ENCODE data around the gene GSS. TPM values are rescaled to one million over a fixed set of nuclear protein-coding genes. Genes with fewer than 3 reads are reported as not detected.

The GSS gene
- total and polyA plus RNA-seq, 5 experiments from 2014 or later = 29.3 to 42.4 (median 41.0) TPM

DNA sequence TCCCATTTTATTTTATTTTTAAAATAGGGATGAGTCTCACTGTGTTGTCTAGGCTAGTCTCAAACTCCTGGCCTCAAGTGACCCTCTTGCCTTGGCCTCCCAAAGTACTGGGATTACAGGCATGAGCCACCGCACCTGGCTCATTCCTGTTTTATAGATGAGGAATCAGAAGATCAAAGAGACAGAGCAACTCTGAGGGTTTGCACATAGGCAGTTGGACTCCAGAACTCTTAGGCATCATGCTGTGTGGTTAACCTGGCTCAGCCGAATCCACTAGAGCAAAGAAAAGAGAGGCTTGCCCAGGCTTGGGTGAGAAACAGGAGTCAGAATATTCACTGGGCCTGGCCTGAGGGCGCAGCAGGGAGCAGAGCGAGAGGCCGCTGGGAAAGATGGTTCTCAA lies 9.4 kb upstream of the GSS start:
- ATAC-seq (no peak), DNase-seq (no peak)
- H3K36me3 Mint-ChIP-seq = no peaks in the 10 kb centered on the region
- H3K27me3 Mint-ChIP-seq = no peaks in the 10 kb centered on the region
- peaks cover 0 to 6% (median 3%) of the 10 kb centered on the region in 4 donors for H3K4me1 Mint-ChIP-seq
- POLR2A ChIA-PET = no interaction called here
- H3K4me3 Mint-ChIP-seq = no peak overlapping the region
- no peaks in the 10 kb centered on the region for H3K9me3 Mint-ChIP-seq
- peak overlapping the region in 1 of 10 donors; percentile 49 for H3K27ac Mint-ChIP-seq

DNA sequence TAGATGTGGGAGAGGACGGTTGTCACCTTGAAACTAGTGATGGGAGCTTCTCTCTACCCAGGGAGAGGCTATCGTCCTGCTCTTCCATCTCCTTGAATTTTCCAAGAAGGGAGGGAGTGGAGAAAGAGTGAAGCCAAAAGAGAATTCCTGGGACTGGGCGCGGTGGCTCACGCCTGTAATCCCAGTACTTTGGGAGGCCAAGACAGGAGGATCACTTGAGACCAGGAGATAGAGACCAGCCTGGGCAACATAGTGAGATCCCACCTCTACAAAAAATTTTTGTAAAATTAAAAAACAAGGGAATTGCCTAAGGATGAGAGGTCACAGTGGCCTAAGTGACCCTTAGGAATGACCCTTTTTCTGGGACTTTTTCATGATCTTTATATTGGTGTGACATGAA lies 8.9 kb upstream of the GSS start:
- Mint-ChIP-seq H3K27me3 (no peaks in the 10 kb centered on the region), H3K27ac (no peak overlapping the region), H3K36me3 (no peaks in the 10 kb centered on the region), H3K4me3 (no peak overlapping the region), H3K9me3 (no peaks in the 10 kb centered on the region), H3K4me1 (peaks cover 0 to 6% (median 3%) of the 10 kb centered on the region in 4 donors)
- DNase-seq (no peak), ATAC-seq (no peak)
- POLR2A ChIA-PET = no interaction called here

DNA sequence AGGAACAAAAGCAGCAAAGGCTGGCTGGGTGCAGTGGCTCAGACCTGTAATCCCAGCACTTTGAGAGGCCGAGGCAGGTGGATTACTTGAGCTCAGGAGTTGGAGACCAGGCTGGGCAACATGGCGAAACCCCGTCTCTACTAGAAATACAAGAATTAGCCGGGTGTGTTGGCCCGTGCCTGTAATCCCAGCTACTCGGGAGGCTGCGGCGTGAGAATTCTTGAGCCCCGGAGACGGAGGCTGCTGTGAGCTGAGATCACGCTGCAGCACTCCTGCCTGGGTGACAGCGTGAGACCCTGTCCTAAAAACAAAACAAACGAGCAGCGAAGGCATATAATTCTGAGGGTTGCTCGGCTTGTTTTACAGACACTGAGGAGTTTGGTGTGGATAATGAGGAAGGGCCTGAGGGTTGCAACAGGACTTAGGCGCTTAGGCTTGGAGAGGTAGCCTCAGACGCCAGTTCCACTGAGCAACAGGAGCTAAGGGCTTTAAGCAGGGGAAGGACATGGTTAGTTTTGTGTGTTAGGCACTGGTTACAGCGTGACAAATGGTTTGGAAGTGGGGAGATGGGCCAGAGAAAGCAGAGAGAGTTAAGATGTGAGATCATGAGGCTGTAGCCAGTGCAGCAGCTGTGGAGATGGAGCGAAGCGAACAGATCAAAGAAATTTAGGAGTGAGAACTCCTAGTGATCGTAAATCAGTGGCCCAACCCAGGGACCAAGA lies 1.3 kb upstream of the GSS start:
- DNase-seq = no peak
- Mint-ChIP-seq H3K27ac (peak overlapping the region in 7 of 10 donors; percentile 31 to 97 (median 97)), H3K27me3 (no peaks in the 10 kb centered on the region), H3K36me3 (no peaks in the 10 kb centered on the region), H3K4me1 (peaks cover 21 to 43% (median 29%) of the 10 kb centered on the region in 4 donors), H3K9me3 (no peaks in the 10 kb centered on the region), H3K4me3 (peak overlapping the region in 7 of 10 donors; percentile 13 to 100 (median 98))
- ATAC-seq = no peak
- POLR2A ChIA-PET = interaction anchor here (0.7 to 1.6 kb wide), 3 partner anchors 14 to 131 kb away, joined by 4 to 7 read pairs (median 5); partner anchors contain the start of genes GGT7 and NCOA6

DNA sequence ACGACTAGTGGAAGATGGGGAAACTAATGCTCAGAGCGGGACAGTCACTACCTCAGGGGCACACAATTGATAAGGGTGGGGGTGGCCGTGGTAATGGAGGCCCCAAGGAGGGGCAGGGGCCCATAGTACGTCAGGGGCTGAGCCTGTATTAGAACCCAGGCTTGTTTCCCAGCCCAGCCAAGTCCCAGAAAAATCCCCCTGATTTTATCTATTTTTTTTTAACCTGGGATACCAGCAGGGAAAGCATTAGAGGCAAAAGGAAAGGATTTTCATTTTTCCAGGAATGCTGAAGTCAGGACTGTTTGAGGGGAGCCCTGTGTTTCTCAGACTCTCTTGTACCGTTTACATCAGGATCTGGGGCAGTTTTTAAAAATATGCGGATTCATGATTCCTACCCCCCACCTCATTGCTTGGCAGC lies 444 bp upstream of the GSS start:
- H3K4me3 Mint-ChIP-seq = peak overlapping the region; percentile 95 to 100 (median 98)
- peak overlapping the region; percentile 91 to 99 (median 97) for H3K27ac Mint-ChIP-seq
- H3K9me3 Mint-ChIP-seq = no peaks in the 10 kb centered on the region
- POLR2A ChIA-PET = interaction anchor here (0.6 to 1.6 kb wide), 3 partner anchors 82 to 130 kb away, joined by 3 to 7 read pairs (median 4); partner anchors contain the start of genes GGT7 and NCOA6
- peaks cover 20 to 44% (median 28%) of the 10 kb centered on the region in 4 donors for H3K4me1 Mint-ChIP-seq
- DNase-seq (no peak), ATAC-seq (no peak)
- H3K27me3 Mint-ChIP-seq = no peaks in the 10 kb centered on the region
- no peaks in the 10 kb centered on the region for H3K36me3 Mint-ChIP-seq

DNA sequence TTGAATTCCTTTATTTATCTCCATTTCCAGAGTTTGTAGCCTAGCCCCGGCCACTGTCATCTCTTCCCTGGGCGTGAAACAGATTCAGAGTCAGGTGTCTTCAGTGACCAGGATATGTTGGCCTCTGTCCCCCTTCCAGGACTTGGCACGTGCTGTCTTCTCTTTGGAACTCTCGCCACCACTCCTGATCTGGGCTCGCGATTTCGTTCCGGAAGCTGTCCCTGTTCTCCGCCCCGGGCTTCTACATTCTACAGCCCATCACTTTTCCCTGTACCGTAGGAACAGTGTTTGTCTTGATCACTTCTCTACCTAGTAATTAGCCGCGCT lies 739 bp downstream of the GSS start:
- peak overlapping the region; percentile 91 to 99 (median 97) for H3K27ac Mint-ChIP-seq
- no peaks in the 10 kb centered on the region for H3K27me3 Mint-ChIP-seq
- H3K36me3 Mint-ChIP-seq = peaks cover 0 to 6% (median 0%) of the 10 kb centered on the region in 3 donors
- H3K9me3 Mint-ChIP-seq = no peaks in the 10 kb centered on the region
- ATAC-seq (peak; percentile 0 to 1), DNase-seq (peak in 1 of 10 donors; percentile 3)
- POLR2A ChIA-PET = interaction anchor here (0.6 to 0.9 kb wide), 3 partner anchors 13 to 842 kb away, joined by 3 to 4 read pairs (median 3); partner anchors contain the start of genes EIF2S2 and GGT7
- peak overlapping the region; percentile 95 to 100 (median 98) for H3K4me3 Mint-ChIP-seq
- peaks cover 20 to 39% (median 26%) of the 10 kb centered on the region in 4 donors for H3K4me1 Mint-ChIP-seq

DNA sequence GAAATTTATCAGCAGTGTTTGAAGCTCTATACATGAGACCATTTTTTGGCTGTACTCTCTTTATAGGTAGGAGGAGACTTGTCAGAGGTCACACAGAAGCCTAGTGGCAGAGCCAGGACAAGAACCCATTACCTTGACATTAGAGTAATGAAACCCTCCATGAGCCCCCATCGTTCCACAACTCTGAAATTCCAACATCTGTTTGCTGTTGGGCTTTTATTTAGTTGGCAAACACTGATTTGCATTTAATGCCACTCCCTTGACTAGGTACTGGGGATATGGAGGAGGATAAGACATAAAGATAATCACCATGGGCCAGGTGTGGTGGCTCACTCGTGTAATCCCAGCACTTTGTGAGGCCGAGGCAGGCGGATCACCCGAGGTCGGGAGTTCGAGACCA lies 1.6 kb downstream of the GSS start:
- Mint-ChIP-seq H3K27me3 (no peaks in the 10 kb centered on the region), H3K9me3 (no peaks in the 10 kb centered on the region), H3K4me3 (peak overlapping the region in 4 of 10 donors; percentile 15 to 95 (median 36)), H3K27ac (peak overlapping the region in 2 of 10 donors; percentile 13 to 95), H3K4me1 (peaks cover 20 to 39% (median 26%) of the 10 kb centered on the region in 4 donors), H3K36me3 (peaks cover 0 to 15% (median 0%) of the 10 kb centered on the region in 3 donors)
- no peak for ATAC-seq
- POLR2A ChIA-PET = interaction anchor here (0.6 to 0.7 kb wide), 3 partner anchors 82 to 533 kb away, joined by 3 read pairs; no protein-coding TSS in a partner anchor
- no peak for DNase-seq

DNA sequence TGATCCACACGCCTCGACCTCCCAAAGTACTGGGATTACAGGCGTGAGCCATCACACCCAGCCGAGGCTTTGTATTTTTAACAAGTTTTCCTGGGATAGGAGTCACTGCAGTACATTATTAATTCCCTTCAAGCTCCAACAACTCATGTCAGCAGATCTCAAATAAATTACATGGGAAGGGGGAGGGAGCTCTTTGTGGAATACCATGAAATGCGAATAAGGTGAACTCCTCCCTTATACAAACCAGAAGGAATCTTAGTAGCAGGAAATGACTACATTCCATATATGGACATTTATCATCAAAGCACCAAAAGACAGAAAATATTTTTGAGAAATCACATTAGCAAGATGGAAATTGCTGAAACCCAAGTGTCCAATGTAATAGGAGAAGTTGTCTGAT lies 2.9 kb downstream of the GSS start:
- Mint-ChIP-seq H3K36me3 (peaks cover 0 to 20% (median 0%) of the 10 kb centered on the region in 3 donors), H3K4me3 (no peak overlapping the region), H3K27ac (peak overlapping the region in 1 of 10 donors; percentile 24), H3K4me1 (peaks cover 20 to 39% (median 26%) of the 10 kb centered on the region in 4 donors), H3K9me3 (no peaks in the 10 kb centered on the region), H3K27me3 (no peaks in the 10 kb centered on the region)
- DNase-seq = no peak
- ATAC-seq = no peak
- POLR2A ChIA-PET = interaction anchor here (0.9 kb wide), 1 partner anchor 10 kb away, joined by 3 read pairs; no protein-coding TSS in a partner anchor

DNA sequence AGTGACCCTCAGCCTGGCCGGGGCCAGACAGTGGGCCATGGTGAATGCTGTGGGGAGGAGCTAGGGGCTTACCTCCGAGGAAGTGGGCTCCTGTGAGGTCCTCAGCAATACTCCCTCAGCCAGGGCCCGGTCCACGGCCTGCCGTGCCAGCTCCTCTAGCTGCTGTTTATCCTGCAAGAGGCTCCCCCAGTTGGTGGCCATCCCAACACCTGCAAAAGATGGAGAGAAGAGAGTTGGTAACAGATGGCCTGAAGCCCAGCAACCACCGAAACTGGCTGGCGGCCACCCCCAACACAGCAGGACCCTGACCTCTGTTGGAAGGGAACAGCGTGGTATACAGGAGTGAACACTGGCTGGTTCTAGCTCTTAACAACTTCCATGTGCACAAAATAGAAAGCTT lies 4.0 kb downstream of the GSS start:
- no peak for ATAC-seq
- Mint-ChIP-seq H3K4me1 (peaks cover 20 to 39% (median 26%) of the 10 kb centered on the region in 4 donors), H3K27me3 (no peaks in the 10 kb centered on the region), H3K36me3 (peaks cover 0 to 21% (median 0%) of the 10 kb centered on the region in 3 donors), H3K4me3 (no peak overlapping the region), H3K9me3 (no peaks in the 10 kb centered on the region), H3K27ac (no peak overlapping the region)
- POLR2A ChIA-PET = no interaction called here
- no peak for DNase-seq

DNA sequence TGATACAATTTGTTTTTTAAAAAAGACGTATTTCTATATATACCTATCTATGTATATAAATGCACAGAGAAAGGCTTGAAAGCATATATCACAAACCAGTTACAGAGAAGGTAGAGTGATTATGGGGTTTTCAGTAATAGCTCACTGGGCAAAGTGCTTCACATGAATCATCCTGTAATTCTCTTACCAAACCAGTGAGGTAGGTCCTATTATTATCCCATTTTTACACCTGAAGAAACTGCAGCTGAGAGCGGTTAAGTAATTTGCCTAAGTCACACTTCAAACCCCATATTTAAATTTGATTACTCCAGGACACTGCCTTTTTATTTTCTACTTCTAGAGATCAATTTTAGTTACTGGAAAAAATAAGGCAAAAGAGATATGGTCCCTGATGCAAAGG lies 4.4 kb downstream of the GSS start:
- peaks cover 17 to 35% (median 22%) of the 10 kb centered on the region in 4 donors for H3K4me1 Mint-ChIP-seq
- no peaks in the 10 kb centered on the region for H3K27me3 Mint-ChIP-seq

DNA sequence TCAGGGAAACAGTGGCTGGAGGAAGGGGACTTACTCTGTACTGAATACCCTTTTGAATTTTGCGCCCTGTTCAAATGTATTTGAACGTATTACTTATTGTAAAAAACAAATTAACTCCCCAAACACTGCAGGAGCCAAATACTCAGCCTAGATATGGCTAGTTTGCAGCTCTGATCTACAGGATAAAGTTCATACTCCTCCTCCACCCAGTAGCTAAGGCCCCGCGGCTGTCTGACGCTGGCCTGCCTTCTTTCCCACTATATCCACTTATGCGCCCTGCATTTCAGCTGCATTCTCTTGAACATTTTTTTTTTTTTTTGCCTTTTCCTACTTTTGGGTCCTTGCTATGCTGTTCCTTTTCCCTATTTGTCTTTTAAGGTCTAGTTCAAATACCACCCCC lies 6.5 kb downstream of the GSS start:
- POLR2A ChIA-PET = no interaction called here
- no peak overlapping the region for H3K27ac Mint-ChIP-seq
- DNase-seq (no peak), ATAC-seq (no peak)
- peaks cover 0 to 16% (median 5%) of the 10 kb centered on the region in 4 donors for H3K4me1 Mint-ChIP-seq
- H3K27me3 Mint-ChIP-seq = no peaks in the 10 kb centered on the region
- no peaks in the 10 kb centered on the region for H3K9me3 Mint-ChIP-seq
- no peak overlapping the region for H3K4me3 Mint-ChIP-seq
- H3K36me3 Mint-ChIP-seq = peaks cover 0 to 40% (median 10%) of the 10 kb centered on the region in 3 donors

More for the DNA sequence above, 4.4 kb downstream of the GSS start:
- ATAC-seq = no peak
- no peak for DNase-seq
- H3K4me3 Mint-ChIP-seq = no peak overlapping the region
- peaks cover 0 to 24% (median under 1%) of the 10 kb centered on the region in 3 donors for H3K36me3 Mint-ChIP-seq
- H3K27ac Mint-ChIP-seq = no peak overlapping the region
- POLR2A ChIA-PET = no interaction called here
- no peaks in the 10 kb centered on the region for H3K9me3 Mint-ChIP-seq

DNA sequence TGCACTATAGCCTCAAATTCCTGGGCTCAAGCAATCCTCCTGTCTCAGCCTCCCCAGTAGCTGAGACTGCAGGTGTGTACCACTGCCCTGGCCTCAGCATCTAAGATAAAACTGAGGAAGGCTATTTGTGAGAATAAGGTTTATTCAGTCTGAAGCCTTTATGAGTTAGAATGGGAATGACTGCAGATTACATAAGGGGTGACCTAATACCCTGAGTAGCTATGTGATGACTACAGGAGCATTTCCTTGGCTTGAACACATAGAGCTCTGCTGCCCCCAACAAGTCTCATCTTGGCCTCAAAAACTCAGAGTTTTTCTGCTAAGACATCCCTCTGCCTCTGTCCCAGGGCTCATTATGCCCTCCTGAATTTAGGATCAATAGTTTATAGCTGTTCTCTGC lies 7.6 kb downstream of the GSS start:
- Mint-ChIP-seq H3K27me3 (no peaks in the 10 kb centered on the region), H3K4me3 (no peak overlapping the region), H3K4me1 (peaks cover 0 to 9% (median 0%) of the 10 kb centered on the region in 4 donors), H3K27ac (peak overlapping the region in 1 of 10 donors; percentile 5), H3K9me3 (no peaks in the 10 kb centered on the region), H3K36me3 (peaks cover 0 to 50% (median 10%) of the 10 kb centered on the region in 3 donors)
- ATAC-seq (no peak), DNase-seq (no peak)
- POLR2A ChIA-PET = no interaction called here

DNA sequence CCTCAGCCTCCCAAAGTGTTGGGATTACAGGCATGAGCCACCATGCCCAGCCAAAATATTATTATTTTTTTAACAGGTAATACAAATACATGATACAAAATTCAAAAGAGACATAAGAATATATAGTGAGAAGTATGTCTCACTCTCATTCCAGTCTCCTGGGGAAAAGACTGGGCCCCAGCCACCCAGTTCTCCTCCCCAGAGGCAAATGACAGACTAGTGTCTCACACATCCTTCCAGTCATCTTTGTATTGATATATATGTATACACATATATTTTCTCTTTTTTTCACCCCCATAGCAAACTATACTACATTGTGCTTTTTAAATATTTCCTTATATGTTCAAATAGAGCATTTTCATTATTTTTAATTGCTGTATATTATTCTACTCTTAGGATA lies 8.3 kb downstream of the GSS start:
- no peak for DNase-seq
- ATAC-seq = no peak
- H3K36me3 Mint-ChIP-seq = peaks cover 0 to 56% (median 10%) of the 10 kb centered on the region in 3 donors
- POLR2A ChIA-PET = no interaction called here
- H3K27ac Mint-ChIP-seq = no peak overlapping the region
- no peaks in the 10 kb centered on the region for H3K27me3 Mint-ChIP-seq
- no peak overlapping the region for H3K4me3 Mint-ChIP-seq
- no peaks in the 10 kb centered on the region for H3K9me3 Mint-ChIP-seq
- peaks cover 0 to 3% (median 0%) of the 10 kb centered on the region in 4 donors for H3K4me1 Mint-ChIP-seq

DNA sequence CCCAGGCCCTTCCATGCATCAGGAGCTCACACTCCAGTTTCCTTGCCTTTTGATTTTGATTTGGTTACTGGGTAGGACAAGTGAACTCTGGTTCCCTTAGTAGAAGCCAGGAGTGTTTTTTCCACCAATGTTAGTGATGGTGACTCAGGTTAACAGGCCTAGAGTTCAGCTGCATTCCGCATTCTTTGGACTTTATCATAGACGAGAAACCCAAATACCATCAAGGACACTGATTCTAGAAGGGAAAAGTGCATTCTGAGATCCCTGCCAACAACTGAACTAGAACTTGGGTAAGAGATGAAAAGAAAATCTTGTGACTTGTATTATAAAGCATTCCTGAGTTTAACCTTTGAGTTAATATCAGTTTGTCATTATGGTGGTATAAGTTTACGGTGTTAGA lies 8.9 kb downstream of the GSS start:
- Mint-ChIP-seq H3K36me3 (peaks cover 0 to 62% (median 13%) of the 10 kb centered on the region in 3 donors), H3K4me1 (no peaks in the 10 kb centered on the region), H3K27ac (no peak overlapping the region), H3K27me3 (no peaks in the 10 kb centered on the region), H3K4me3 (no peak overlapping the region), H3K9me3 (no peaks in the 10 kb centered on the region)
- ATAC-seq (no peak), DNase-seq (no peak)
- POLR2A ChIA-PET = no interaction called here

All from naive thymus-derived CD8-positive, alpha-beta T cell (primary cell).